Activated CD4-positive, alpha-beta T cell treated with anti-CD3 and anti-CD28 coated beads, Interleukin-10, Interleukin-2, amounts not matched to agents 100 ng/mL and 50 ng/mL, durations not matched to agents 16 hours and 8 hours (primary cell): ENCODE measurements around the gene TMEM255B.
"Not testable (repeated sequence)": the region's sequence is repeated elsewhere in the genome, so short reads cannot be mapped to it uniquely, and the experiment has no call there.

Experiments
- DNase-seq: peaks from one replicate; pipeline ENCODE4 v3.0.0-alpha.2; 2020

TMEM255B gene

GRCh38 chr13:113820813-113821651, 62.0 kb downstream of the TMEM255B start:
- DNase-seq = no peak

GRCh38 chr13:113821847-113822246, 62.8 kb downstream of the TMEM255B start:
- DNase-seq = no peak

GRCh38 chr13:113822266-113822665, 63.2 kb downstream of the TMEM255B start:
- no peak for DNase-seq

- DNase-seq = no peak
Measured at GRCh38 chr13:113822956-113823744, 64.1 kb downstream of the TMEM255B start.

- DNase-seq = no peak
Measured at GRCh38 chr13:113823771-113824170, 64.7 kb downstream of the TMEM255B start.

- no peak for DNase-seq
Measured at GRCh38 chr13:113825841-113826240, 66.8 kb downstream of the TMEM255B start.

GRCh38 chr13:113826446-113826845, 67.4 kb downstream of the TMEM255B start:
- DNase-seq = not testable (repeated sequence)

GRCh38 chr13:113827021-113827420, 68.0 kb downstream of the TMEM255B start:
- no peak for DNase-seq

GRCh38 chr13:113828282-113828825, 69.3 kb downstream of the TMEM255B start:
- DNase-seq = no peak

GRCh38 chr13:113830426-113830950, 71.5 kb downstream of the TMEM255B start:
- DNase-seq = not testable (repeated sequence)

GRCh38 chr13:113831061-113831460, 72.0 kb downstream of the TMEM255B start:
- DNase-seq = no peak

- DNase-seq = no peak
Measured at GRCh38 chr13:113832205-113832604, 73.2 kb downstream of the TMEM255B start.

GRCh38 chr13:113832631-113833030, 73.6 kb downstream of the TMEM255B start:
- DNase-seq = no peak

GRCh38 chr13:113833111-113833830, 74.2 kb downstream of the TMEM255B start:
- DNase-seq = no peak

- not testable (repeated sequence) for DNase-seq
Measured at GRCh38 chr13:113834006-113834405, 75.0 kb downstream of the TMEM255B start.

GRCh38 chr13:113834496-113835200, 75.6 kb downstream of the TMEM255B start:
- DNase-seq = no peak

GRCh38 chr13:113835461-113836270, 76.6 kb downstream of the TMEM255B start:
- no peak for DNase-seq

- no peak for DNase-seq
Measured at GRCh38 chr13:113836768-113837559, 77.9 kb downstream of the TMEM255B start.

GRCh38 chr13:113837560-113838355, 78.7 kb downstream of the TMEM255B start:
- no peak for DNase-seq
